GM12864 (cell line): ENCODE data around the gene LRRC26.
"Not testable (repeated sequence)": the region's sequence is repeated elsewhere in the genome, so short reads cannot be mapped to it uniquely, and the experiment has no call there.

Experiments
- DNase-seq: peaks from one replicate; pipeline ENCODE4 v3.0.0-alpha.2; 2011; ENCODE audit warnings: low read depth
- H3K4me3 ChIP-seq: 2 replicates; pipeline ENCODE4 v1.5.1; 2011; ENCODE audit warnings: mild to moderate bottlenecking, low read depth, low read length, control low read depth
- CTCF ChIP-seq: IDR thresholded peaks from 2 replicates; pipeline ENCODE4 v1.5.1; 2011; ENCODE audit warnings: low read depth, mild to moderate bottlenecking, moderate library complexity, low read length, control low read depth, inconsistent platforms; ENCODE audit errors: missing control alignments

LRRC26 gene

GRCh38 chr9:137139468-137140150 is 30.2 kb downstream of the LRRC26 start:
- no peak for TF ChIP-seq CTCF
- no peak overlapping the region for H3K4me3 ChIP-seq
- DNase-seq: no peak

- no peak for DNase-seq
- TF ChIP-seq CTCF: no peak
- no peak within 1 kb of the TSS for H3K4me3 ChIP-seq
Observed at GRCh38 chr9:137138722-137139467, 31.0 kb downstream of the LRRC26 start, which contains the start of gene GRIN1. Gene GRIN1, plus strand, starts transcription at chr9:137139154. Its CDS starts 333 bp downstream, at chr9:137139487.

- H3K4me3 ChIP-seq: no peak overlapping the region
- TF ChIP-seq CTCF: no peak
- DNase-seq: no peak
Observed at GRCh38 chr9:137138058-137138721, 31.7 kb downstream of the LRRC26 start.

GRCh38 chr9:137136881-137137607 is 32.8 kb downstream of the LRRC26 start:
- no peak for TF ChIP-seq CTCF
- DNase-seq: no peak
- H3K4me3 ChIP-seq: no peak overlapping the region

- no peak for TF ChIP-seq CTCF
- no peak for DNase-seq
- no peak overlapping the region for H3K4me3 ChIP-seq
Observed at GRCh38 chr9:137136261-137136880, 33.5 kb downstream of the LRRC26 start.

- not testable (repeated sequence) for DNase-seq, H3K4me3 ChIP-seq
Observed at GRCh38 chr9:137135154-137135553, 34.7 kb downstream of the LRRC26 start.
